Ishikawa (cell line): Measurements from ENCODE around the gene BET1L.

Experiments
- CEBPB ChIP-seq: IDR thresholded peaks from 2 replicates; pipeline ENCODE4 v1.6.1; 2012
- CREB1 ChIP-seq: IDR thresholded peaks from 2 replicates; pipeline ENCODE4 v1.6.1; 2012; ENCODE audit warnings: low read depth
- EGR1 ChIP-seq: IDR thresholded peaks from 2 replicates; pipeline ENCODE4 v1.6.1; 2012
- EP300 ChIP-seq: IDR thresholded peaks from 2 replicates; pipeline ENCODE4 v1.6.1; 2012; ENCODE audit warnings: borderline replicate concordance
- FOXM1 ChIP-seq: IDR thresholded peaks from 2 replicates; pipeline ENCODE4 v1.6.1; 2012; ENCODE audit warnings: low read depth, borderline replicate concordance
- NFIC ChIP-seq: IDR thresholded peaks from 2 replicates; pipeline ENCODE4 v1.6.1; 2012
- RAD21 ChIP-seq: IDR thresholded peaks from 2 replicates; pipeline ENCODE4 v1.6.1; 2012; ENCODE audit warnings: low read depth
- TAF1 ChIP-seq: IDR thresholded peaks from 2 replicates; pipeline ENCODE4 v1.6.1; 2012; ENCODE audit warnings: low read depth, mild to moderate bottlenecking
- TCF12 ChIP-seq: IDR thresholded peaks from 2 replicates; pipeline ENCODE4 v1.6.1; 2012; ENCODE audit warnings: low read depth
- TEAD4 ChIP-seq: IDR thresholded peaks from 2 replicates; pipeline ENCODE4 v1.6.1; 2012
- YY1 ChIP-seq: IDR thresholded peaks from 2 replicates; pipeline ENCODE4 v1.6.1; 2012; ENCODE audit warnings: low read depth
- ZBTB7A ChIP-seq: IDR thresholded peaks from 2 replicates; pipeline ENCODE4 v1.6.1; 2012; ENCODE audit warnings: low read depth
- TF ChIP-seq, protein P1 (sequence below): IDR thresholded peaks from 2 replicates; pipeline ENCODE4 v1.6.1; 2012; ENCODE audit warnings: low read depth, mild to moderate bottlenecking
- TF ChIP-seq, protein P2 (sequence below): IDR thresholded peaks from 2 replicates; pipeline ENCODE4 v1.6.1; 2012
- TF ChIP-seq, protein P3 (sequence below): IDR thresholded peaks from 2 replicates; pipeline ENCODE4 v1.6.1; 2012

The BET1L gene

DNA sequence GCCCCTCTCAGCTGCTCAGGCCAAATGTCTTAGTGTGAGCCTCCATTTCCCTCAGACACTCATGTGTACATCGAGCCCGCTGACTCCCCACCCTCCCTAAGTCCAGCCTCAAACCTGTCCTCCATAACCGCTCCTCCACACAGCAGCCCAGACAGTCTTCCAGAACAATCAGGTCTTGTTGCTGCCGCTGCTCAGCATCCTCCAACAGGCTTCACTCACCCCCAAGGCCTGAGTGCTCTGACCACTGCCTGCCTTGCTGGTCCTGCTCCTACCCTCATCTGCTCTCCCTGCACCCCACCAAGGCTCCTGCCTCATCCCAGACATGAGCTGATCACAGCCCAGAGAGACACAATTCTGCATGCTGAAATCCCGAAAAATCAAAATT is 46.7 kb upstream of the BET1L start:
- TF ChIP-seq YY1 (no peak), ZBTB7A (no peak), FOXM1 (no peak), EGR1 (no peak), NFIC (no peak), CREB1 (no peak), TCF12 (no peak), CEBPB (no peak), TAF1 (no peak), RAD21 (no peak), TEAD4 (no peak), EP300 (no peak)
- TF ChIP-seq, protein P1, sequence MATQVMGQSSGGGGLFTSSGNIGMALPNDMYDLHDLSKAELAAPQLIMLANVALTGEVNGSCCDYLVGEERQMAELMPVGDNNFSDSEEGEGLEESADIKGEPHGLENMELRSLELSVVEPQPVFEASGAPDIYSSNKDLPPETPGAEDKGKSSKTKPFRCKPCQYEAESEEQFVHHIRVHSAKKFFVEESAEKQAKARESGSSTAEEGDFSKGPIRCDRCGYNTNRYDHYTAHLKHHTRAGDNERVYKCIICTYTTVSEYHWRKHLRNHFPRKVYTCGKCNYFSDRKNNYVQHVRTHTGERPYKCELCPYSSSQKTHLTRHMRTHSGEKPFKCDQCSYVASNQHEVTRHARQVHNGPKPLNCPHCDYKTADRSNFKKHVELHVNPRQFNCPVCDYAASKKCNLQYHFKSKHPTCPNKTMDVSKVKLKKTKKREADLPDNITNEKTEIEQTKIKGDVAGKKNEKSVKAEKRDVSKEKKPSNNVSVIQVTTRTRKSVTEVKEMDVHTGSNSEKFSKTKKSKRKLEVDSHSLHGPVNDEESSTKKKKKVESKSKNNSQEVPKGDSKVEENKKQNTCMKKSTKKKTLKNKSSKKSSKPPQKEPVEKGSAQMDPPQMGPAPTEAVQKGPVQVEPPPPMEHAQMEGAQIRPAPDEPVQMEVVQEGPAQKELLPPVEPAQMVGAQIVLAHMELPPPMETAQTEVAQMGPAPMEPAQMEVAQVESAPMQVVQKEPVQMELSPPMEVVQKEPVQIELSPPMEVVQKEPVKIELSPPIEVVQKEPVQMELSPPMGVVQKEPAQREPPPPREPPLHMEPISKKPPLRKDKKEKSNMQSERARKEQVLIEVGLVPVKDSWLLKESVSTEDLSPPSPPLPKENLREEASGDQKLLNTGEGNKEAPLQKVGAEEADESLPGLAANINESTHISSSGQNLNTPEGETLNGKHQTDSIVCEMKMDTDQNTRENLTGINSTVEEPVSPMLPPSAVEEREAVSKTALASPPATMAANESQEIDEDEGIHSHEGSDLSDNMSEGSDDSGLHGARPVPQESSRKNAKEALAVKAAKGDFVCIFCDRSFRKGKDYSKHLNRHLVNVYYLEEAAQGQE: no peak
- TF ChIP-seq, protein P2, sequence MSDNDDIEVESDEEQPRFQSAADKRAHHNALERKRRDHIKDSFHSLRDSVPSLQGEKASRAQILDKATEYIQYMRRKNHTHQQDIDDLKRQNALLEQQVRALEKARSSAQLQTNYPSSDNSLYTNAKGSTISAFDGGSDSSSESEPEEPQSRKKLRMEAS: no peak
- TF ChIP-seq, protein P3, sequence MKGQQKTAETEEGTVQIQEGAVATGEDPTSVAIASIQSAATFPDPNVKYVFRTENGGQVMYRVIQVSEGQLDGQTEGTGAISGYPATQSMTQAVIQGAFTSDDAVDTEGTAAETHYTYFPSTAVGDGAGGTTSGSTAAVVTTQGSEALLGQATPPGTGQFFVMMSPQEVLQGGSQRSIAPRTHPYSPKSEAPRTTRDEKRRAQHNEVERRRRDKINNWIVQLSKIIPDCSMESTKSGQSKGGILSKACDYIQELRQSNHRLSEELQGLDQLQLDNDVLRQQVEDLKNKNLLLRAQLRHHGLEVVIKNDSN: no peak

DNA sequence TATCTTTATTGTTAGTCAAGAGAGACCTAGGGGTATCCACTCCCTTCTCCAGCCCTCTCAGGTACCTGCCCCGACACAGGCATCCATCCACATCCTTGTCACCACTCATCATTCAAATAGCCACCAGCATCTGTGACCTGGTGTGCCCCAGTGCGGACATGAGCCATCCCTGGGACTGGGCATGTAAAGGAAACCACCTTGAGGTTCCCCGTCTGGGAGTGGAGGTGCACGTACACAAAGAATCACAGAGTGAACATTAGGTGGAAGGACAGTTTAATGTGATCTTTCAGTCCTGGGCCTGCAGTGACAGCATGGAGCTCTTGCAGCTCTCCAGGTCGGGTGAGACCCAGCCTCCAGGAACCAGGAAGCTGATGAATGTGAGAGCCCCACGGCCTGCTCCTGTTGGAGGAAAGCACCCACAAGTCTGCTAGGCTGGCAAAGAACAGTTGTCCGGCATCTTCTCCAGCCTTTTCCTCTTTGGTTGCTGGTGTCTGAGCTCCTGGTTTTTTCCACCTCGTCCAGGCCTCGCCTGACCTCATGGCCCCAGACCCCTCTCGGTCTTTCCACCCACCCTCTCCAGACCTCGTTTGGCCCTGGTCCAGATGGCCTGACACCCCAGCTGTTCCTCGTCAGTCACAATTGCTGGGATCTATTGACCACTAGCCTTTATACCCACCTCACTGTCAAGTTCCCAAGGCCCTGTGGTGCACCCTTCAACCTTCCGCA is 46.1 kb upstream of the BET1L start:
- TF ChIP-seq, protein P3: no peak
- no peak for TF ChIP-seq EP300
- TF ChIP-seq CREB1: no peak
- TF ChIP-seq TCF12: no peak
- TF ChIP-seq RAD21: no peak
- no peak for TF ChIP-seq EGR1
- no peak for TF ChIP-seq TAF1
- no peak for TF ChIP-seq TEAD4
- TF ChIP-seq ZBTB7A: no peak
- TF ChIP-seq, protein P1: no peak
- TF ChIP-seq, protein P2: no peak
- no peak for TF ChIP-seq YY1
- TF ChIP-seq NFIC: no peak
- TF ChIP-seq FOXM1: no peak

DNA sequence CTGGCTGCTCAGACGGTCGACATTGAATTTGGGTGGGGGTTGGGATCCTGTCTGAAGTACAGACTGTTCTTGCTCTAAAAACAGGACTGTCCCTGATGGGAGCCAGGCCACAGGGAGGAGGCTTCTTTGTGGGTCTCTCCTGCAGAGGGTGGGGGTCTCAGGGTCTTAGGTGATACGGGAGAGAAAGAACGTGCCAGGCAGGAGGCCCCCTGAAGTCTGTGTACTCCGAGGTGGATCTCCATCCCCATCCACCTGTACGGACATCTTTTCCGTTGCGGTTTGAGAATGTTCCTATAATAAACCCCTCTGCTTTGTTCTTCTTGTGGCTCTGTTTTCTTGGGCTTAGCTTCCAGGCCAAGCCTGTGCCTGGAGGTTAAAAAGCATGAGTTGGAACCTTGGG is 45.5 kb upstream of the BET1L start:
- no peak for TF ChIP-seq YY1
- TF ChIP-seq, protein P2: no peak
- no peak for TF ChIP-seq RAD21
- no peak for TF ChIP-seq CREB1
- no peak for TF ChIP-seq TCF12
- TF ChIP-seq TAF1: no peak
- no peak for TF ChIP-seq EP300
- TF ChIP-seq, protein P1: no peak
- no peak for TF ChIP-seq EGR1
- TF ChIP-seq TEAD4: no peak

DNA sequence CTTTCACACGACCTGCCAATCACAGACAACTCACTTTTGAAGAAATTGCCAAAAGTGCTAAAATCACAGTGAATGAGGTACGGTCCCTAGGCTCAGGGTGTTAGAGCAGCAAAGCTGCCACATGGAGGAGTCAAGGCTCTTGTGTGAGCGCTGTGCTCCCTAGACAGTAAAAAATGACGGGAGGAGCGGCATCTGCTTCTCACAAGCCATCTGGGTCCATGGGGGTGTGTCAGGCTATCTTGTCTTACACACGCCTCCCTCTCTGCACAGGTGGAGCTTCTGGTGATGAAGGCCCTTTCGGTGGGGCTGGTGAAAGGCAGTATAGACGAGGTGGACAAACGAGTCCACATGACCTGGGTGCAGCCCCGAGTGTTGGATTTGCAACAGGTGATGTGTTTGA is 44.4 kb upstream of the BET1L start:
- TF ChIP-seq EP300: no peak
- no peak for TF ChIP-seq NFIC
- no peak for TF ChIP-seq FOXM1
